ENCODE measurements around the gene DHX8.

- TF ChIP-seq POLR2A (IDR thresholded peaks at IDR 0.05; ENCODE audit: low read depth, low read length), result no peak
- no peak for TF ChIP-seq TAF1 (IDR thresholded peaks at IDR 0.05; ENCODE audit: borderline replicate concordance, low read depth, low read length)
- TF ChIP-seq POLR2AphosphoS5 (IDR thresholded peaks at IDR 0.05; ENCODE audit: low read depth, low read length), result no peak
These were observed 41.1 kb upstream of the DHX8 start for GRCh38 chr17:43442711-43443110.
